ENCODE measurements around the gene ATXN1. TPM values are rescaled to one million over a fixed set of nuclear protein-coding genes. Genes with fewer than 3 reads are reported as not detected.

The ATXN1 gene
- polyA plus RNA-seq, 2 of the 4 experiments (the other 2 are of a cell fraction), result 2.9 to 8.3 TPM

GRCh38 chr6:16494793-16495192, 266.5 kb downstream of the ATXN1 start:
- Histone ChIP-seq H3K4me3 (no peak overlapping the region), H3K9me3 (no peaks in the 10 kb centered on the region), H3K4me2 (no peak overlapping the region), H3K27ac (no peak overlapping the region), H3K4me1 (no peaks in the 10 kb centered on the region)
- ChIA-PET POLR2A (no interaction called here), CTCF (no interaction called here)
- no peak for DNase-seq (ENCODE audit: low read depth in 1 of 2, low spot score in 1 of 2)
- FAIRE-seq, result no peak
- WGBS (ENCODE audit: missing lambda C conversion rate), result 72% methylated on average over 3 of the region's 3 CpGs
- no peak for ATAC-seq
- no peak for TF ChIP-seq FOSL2 (IDR thresholded peaks at IDR 0.05)
- no peak for TF ChIP-seq FOSL2 (CRISPR knock-in tag; IDR thresholded peaks at IDR 0.05)
- TF ChIP-seq USF2 (IDR thresholded peaks at IDR 0.05), result no peak
- TF ChIP-seq PBX3 (IDR thresholded peaks at IDR 0.05), result no peak
- TF ChIP-seq CHD4 (IDR thresholded peaks at IDR 0.05; ENCODE audit: borderline replicate concordance), result no peak
- no peak for TF ChIP-seq EHF (CRISPR knock-in tag; IDR thresholded peaks at IDR 0.05)
- no peak for TF ChIP-seq MAZ (IDR thresholded peaks at IDR 0.05; ENCODE audit: borderline replicate concordance, low read depth, low read length)
- TF ChIP-seq RAD21 (conservative IDR thresholded peaks at IDR 0.05 in 1 of 2, IDR thresholded peaks at IDR 0.05 in 1 of 2), result no peak
- no peak for TF ChIP-seq CHD2 (IDR thresholded peaks at IDR 0.05; ENCODE audit: low read length, partially characterized antibody)
- TF ChIP-seq HOXB13 (CRISPR knock-in tag; IDR thresholded peaks at IDR 0.05; ENCODE audit: low read depth), result no peak
- no peak for TF ChIP-seq RFX5 (IDR thresholded peaks at IDR 0.05)
- no peak for TF ChIP-seq MAFK (IDR thresholded peaks at IDR 0.05; ENCODE audit: partially characterized antibody)
- no peak for TF ChIP-seq HMGXB4 (CRISPR knock-in tag; IDR thresholded peaks at IDR 0.05; ENCODE audit: borderline replicate concordance)
- TF ChIP-seq MAX (IDR thresholded peaks at IDR 0.05), result no peak
- no peak for TF ChIP-seq TFCP2L1 (CRISPR knock-in tag; IDR thresholded peaks at IDR 0.05)

GRCh38 chr6:16493802-16494201, 267.5 kb downstream of the ATXN1 start:
- Histone ChIP-seq H3K27ac (no peak overlapping the region), H3K4me2 (no peak overlapping the region), H3K4me1 (no peaks in the 10 kb centered on the region), H3K9me3 (no peaks in the 10 kb centered on the region), H3K4me3 (no peak overlapping the region)
- no peak for ATAC-seq
- CTCF ChIA-PET, result interaction anchor here (1.2 kb wide), 1 partner anchor 17 kb away, joined by 6 read pairs; no protein-coding TSS in a partner anchor
- POLR2A ChIA-PET, result no interaction called here
- TF ChIP-seq ZC3H11A (IDR thresholded peaks at IDR 0.05), result no peak
- no peak for TF ChIP-seq FOSB (CRISPR knock-in tag; IDR thresholded peaks at IDR 0.05)
- no peak for DNase-seq (ENCODE audit: low read depth in 1 of 2, low spot score in 1 of 2)
- no peak for FAIRE-seq

GRCh38 chr6:16493112-16493511, 268.1 kb downstream of the ATXN1 start:
- Histone ChIP-seq H3K4me1 (no peaks in the 10 kb centered on the region), H3K4me2 (no peak overlapping the region), H3K4me3 (no peak overlapping the region), H3K27ac (no peak overlapping the region), H3K9me3 (no peaks in the 10 kb centered on the region)
- no peak for DNase-seq (ENCODE audit: low read depth in 1 of 2, low spot score in 1 of 2)
- ChIA-PET POLR2A (no interaction called here), CTCF (interaction anchor here (1.2 kb wide), 1 partner anchor 18 kb away, joined by 6 read pairs; no protein-coding TSS in a partner anchor)
- no peak for FAIRE-seq
- 81% methylated on average over 5 of the region's 5 CpGs for WGBS (ENCODE audit: missing lambda C conversion rate)
- ATAC-seq, result no peak
- TF ChIP-seq POLR2AphosphoS2 (conservative IDR thresholded peaks at IDR 0.05; ENCODE audit: low read length) (no peak), MAX (IDR thresholded peaks at IDR 0.05) (no peak), HEYL (CRISPR knock-in tag; IDR thresholded peaks at IDR 0.05) (no peak), TP53 (CRISPR knock-in tag; IDR thresholded peaks at IDR 0.05) (no peak), HOXA7 (CRISPR knock-in tag; IDR thresholded peaks at IDR 0.05) (no peak), MAZ (IDR thresholded peaks at IDR 0.05; ENCODE audit: borderline replicate concordance, low read depth, low read length) (no peak)
